ENCODE measurements around the gene DNMT3L.

- TF ChIP-seq CTCF (IDR thresholded peaks at IDR 0.05) (no peak), GABPA (IDR thresholded peaks at IDR 0.05; ENCODE audit: low read depth) (no peak), SMC3 (IDR thresholded peaks at IDR 0.05; ENCODE audit: low read depth, low read length) (no peak), GATA2 (CRISPR knock-in tag; IDR thresholded peaks at IDR 0.05) (no peak), TAF1 (IDR thresholded peaks at IDR 0.05; ENCODE audit: borderline replicate concordance, low read depth, low read length) (no peak), REST (IDR thresholded peaks at IDR 0.05; ENCODE audit: low read depth, low read length) (no peak), USF1 (IDR thresholded peaks at IDR 0.05; ENCODE audit: borderline replicate concordance, low read depth) (no peak), POLR2AphosphoS5 (IDR thresholded peaks at IDR 0.05; ENCODE audit: low read depth, low read length) (no peak), EZH2phosphoT487 (IDR thresholded peaks at IDR 0.05; ENCODE audit: borderline replicate concordance, low read depth) (no peak), TCF12 (IDR thresholded peaks at IDR 0.05) (no peak)
Measured at GRCh38 chr21:44286086-44286715, 24.5 kb upstream of the DNMT3L start.

All from SK-N-SH (cell line).